ENCODE measurements around the gene NDUFAF8. TPM values are rescaled to one million over a fixed set of nuclear protein-coding genes. Genes with fewer than 3 reads are reported as not detected.

NDUFAF8 gene
- total RNA-seq, 4 donors from 2014 or later = 1.8 to 31.9 (median 6.7) TPM

GRCh38 chr17:81245665-81246342, 6.7 kb downstream of the NDUFAF8 start:
- intact Hi-C loops (cut with DNase I; ENCODE audit: low total_unique reads) = no loop called here
- no peaks in the 10 kb centered on the region for H3K36me3 ChIP-seq
- TF ChIP-seq CTCF (IDR thresholded peaks at IDR 0.05) (no peak), POLR2A (IDR thresholded peaks at IDR 0.05) (no peak)

GRCh38 chr17:81246343-81246670, 7.2 kb downstream of the NDUFAF8 start:
- H3K27ac ChIP-seq = no peak overlapping the region
- TF ChIP-seq CTCF (IDR thresholded peaks at IDR 0.05) (no peak), POLR2A (IDR thresholded peaks at IDR 0.05) (no peak)
- H3K4me1 ChIP-seq = no peaks in the 10 kb centered on the region
- intact Hi-C loops (cut with DNase I; ENCODE audit: low total_unique reads) = no loop called here
- no peaks in the 10 kb centered on the region for H3K27me3 ChIP-seq
- no peaks in the 10 kb centered on the region for H3K36me3 ChIP-seq
- H3K4me3 ChIP-seq = no peak overlapping the region
- no peaks in the 10 kb centered on the region for H3K9me3 ChIP-seq
- no peak for DNase-seq

More at GRCh38 chr17:81245665-81246342, 6.7 kb downstream of the NDUFAF8 start:
- Histone ChIP-seq H3K4me1 (no peaks in the 10 kb centered on the region), H3K4me3 (no peak overlapping the region), H3K27ac (no peak overlapping the region), H3K27me3 (no peaks in the 10 kb centered on the region), H3K9me3 (no peaks in the 10 kb centered on the region)
- DNase-seq = no peak

- no peak for TF ChIP-seq POLR2A (IDR thresholded peaks at IDR 0.05)
- no peak overlapping the region for H3K27ac ChIP-seq
These were observed 7.7 kb downstream of the NDUFAF8 start for GRCh38 chr17:81246679-81247338.

GRCh38 chr17:81247339-81247990, 8.3 kb downstream of the NDUFAF8 start:
- Histone ChIP-seq H3K9me3 (no peaks in the 10 kb centered on the region), H3K4me3 (no peak overlapping the region), H3K27me3 (no peaks in the 10 kb centered on the region), H3K4me1 (no peaks in the 10 kb centered on the region), H3K27ac (no peak overlapping the region), H3K36me3 (no peaks in the 10 kb centered on the region)
- TF ChIP-seq POLR2A (IDR thresholded peaks at IDR 0.05) (no peak), CTCF (IDR thresholded peaks at IDR 0.05) (no peak)
- intact Hi-C loops (cut with DNase I; ENCODE audit: low total_unique reads) = no loop called here
- no peak for DNase-seq

More at GRCh38 chr17:81246679-81247338, 7.7 kb downstream of the NDUFAF8 start:
- no peaks in the 10 kb centered on the region for H3K27me3 ChIP-seq
- H3K4me3 ChIP-seq = no peak overlapping the region
- no peaks in the 10 kb centered on the region for H3K4me1 ChIP-seq
- no peaks in the 10 kb centered on the region for H3K9me3 ChIP-seq
- no peaks in the 10 kb centered on the region for H3K36me3 ChIP-seq
- intact Hi-C loops (cut with DNase I; ENCODE audit: low total_unique reads) = no loop called here
- DNase-seq = no peak

- Histone ChIP-seq H3K27me3 (no peaks in the 10 kb centered on the region), H3K36me3 (no peaks in the 10 kb centered on the region), H3K9me3 (no peaks in the 10 kb centered on the region), H3K4me1 (no peaks in the 10 kb centered on the region), H3K4me3 (no peak overlapping the region), H3K27ac (no peak overlapping the region)
- TF ChIP-seq POLR2A (IDR thresholded peaks at IDR 0.05) (no peak), CTCF (IDR thresholded peaks at IDR 0.05) (no peak)
- no peak for DNase-seq
- intact Hi-C loops (cut with DNase I; ENCODE audit: low total_unique reads) = no loop called here
These were observed 9.5 kb downstream of the NDUFAF8 start for GRCh38 chr17:81248649-81249048.

Measured in uterus (tissue), 4 donors.